GM19455 (cell line): ENCODE results near the gene PDIA4.
A peak's percentile ranks its signal among the peaks of the same experiment; 100 is the strongest.
"Not testable (repeated sequence)": the region's sequence is repeated elsewhere in the genome, so short reads cannot be mapped to it uniquely, and the experiment has no call there.

Experiments used
- ATAC-seq: cut with Tn5 transposase; IDR thresholded peaks from one replicate; pipeline ENCODE4 v1.9.1; 2021; ENCODE audit not compliant: unreplicated experiment

Gene PDIA4

GRCh38 chr7:149038641-149039040 lies 10.3 kb upstream of the PDIA4 start:
- not testable (repeated sequence) for ATAC-seq

DNA sequence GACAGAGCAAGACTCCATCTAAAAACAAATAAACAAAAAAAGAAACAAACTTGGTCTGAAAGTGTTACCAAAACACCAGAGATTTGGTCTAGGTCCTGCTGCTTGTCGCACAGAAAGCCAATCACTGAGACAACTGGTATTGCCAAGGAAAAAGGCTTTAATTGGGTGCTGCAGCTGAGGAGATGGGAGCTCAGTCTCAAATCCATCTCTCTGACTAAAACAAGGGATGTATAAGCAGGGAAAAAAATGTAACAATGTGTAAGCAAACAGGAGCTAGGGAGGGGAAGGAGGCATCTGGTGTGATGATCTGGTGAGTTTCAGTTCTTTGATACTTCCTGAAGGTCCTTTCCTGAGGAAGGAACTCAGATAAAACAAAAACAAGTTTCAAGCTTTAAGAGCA lies 8.4 kb upstream of the PDIA4 start:
- ATAC-seq = no peak

- ATAC-seq = no peak
Measured at GRCh38 chr7:149031353-149031910, 3.1 kb upstream of the PDIA4 start.

GRCh38 chr7:149030439-149030838 lies 2.1 kb upstream of the PDIA4 start:
- not testable (repeated sequence) for ATAC-seq

DNA sequence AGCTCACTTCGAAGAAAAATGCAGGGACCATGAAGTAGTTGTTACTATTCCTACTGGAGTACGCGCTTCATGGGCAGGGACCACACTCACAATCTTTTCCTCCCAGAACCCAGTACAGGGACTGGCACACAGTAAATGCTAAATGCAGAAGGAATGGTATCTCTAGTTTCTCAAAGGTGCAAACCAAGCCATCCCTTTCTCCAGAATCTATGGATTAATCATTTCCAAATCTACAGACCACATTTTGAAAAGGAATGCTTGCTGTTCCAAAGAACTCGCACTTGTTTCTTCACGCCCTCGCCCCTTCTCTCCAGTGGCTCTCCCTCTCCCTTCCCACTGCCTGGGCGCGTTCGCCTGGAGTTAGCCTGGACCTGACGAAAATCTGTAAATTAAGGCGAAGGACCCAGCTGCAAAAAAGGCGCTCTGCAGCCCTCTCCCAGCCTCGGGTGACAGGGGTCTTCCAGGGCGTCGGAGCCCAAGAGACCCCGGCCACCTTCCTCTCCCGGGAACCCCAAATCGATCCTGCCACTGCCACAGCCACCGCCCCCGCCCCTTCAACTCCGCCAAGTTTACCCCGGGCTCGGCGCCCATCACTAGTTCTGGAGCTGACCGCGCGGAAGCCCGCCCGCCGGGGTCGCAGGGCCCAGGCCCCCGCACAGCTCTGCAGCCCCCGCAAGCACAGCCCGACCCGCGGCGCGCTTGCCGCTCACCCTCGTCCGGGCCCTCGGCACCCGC lies 527 bp downstream of the PDIA4 start:
- ATAC-seq = no peak

DNA sequence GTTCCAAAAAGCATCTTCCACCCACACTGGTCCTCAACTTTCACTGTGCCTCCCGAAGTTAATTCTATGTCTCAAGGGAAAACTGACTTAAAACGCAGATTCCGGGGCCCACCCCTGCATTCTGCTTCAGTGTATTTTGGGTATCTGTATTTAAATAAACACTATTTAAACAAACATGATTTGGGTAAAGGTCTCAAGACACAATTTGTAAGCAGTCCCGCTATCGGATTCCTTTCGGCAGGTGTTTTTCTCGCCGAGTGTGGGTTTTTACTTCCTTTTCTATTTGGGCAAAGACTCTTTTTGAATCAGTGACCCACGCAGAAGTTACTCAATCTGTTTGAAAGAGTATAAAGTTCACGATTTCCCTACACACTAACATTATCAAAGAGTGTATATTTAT lies 1.2 kb downstream of the PDIA4 start:
- ATAC-seq = no peak

GRCh38 chr7:149023662-149024061 lies 4.6 kb downstream of the PDIA4 start:
- ATAC-seq = no peak

GRCh38 chr7:149022756-149023360 lies 5.4 kb downstream of the PDIA4 start:
- ATAC-seq = no peak

DNA sequence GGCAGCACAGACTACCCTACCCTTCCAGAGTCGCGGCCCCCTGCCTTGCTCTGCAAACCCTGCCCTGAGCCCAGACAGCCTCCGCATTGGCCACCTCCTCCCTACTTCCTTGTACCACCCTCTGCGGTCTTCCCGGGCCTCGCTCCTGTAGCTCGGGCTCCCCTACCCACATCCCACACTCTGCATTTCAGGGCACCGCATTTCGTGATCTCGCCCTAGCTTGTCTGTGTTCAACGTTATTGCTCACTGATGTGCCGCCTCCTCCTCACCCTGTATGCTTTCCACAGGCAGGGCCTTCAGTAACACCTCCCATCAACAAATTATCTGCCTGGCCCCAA lies 6.6 kb downstream of the PDIA4 start:
- no peak for ATAC-seq

DNA sequence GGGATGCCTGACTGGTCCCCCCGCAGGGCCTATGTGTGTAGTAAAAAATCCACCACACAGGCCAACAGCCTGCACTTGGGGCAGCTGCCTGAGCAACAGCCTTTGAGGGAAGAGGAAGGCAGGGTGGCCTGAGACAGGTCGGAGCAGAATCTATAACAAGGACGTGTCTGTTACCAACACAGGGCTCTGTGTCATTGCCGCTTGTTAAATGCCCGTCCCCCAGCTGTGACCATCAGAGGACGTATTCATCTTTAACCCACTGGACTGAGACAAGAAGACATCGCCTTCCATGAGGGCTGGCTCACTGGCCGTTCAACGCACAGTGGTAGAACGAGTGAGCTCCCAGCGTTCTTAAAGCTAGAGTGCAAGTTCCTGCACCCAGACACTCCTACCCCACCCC lies 7.8 kb downstream of the PDIA4 start:
- ATAC-seq = no peak

GRCh38 chr7:149016876-149017275 lies 11.4 kb downstream of the PDIA4 start:
- no peak for ATAC-seq

GRCh38 chr7:149014309-149014708 lies 14.0 kb downstream of the PDIA4 start:
- ATAC-seq = no peak

DNA sequence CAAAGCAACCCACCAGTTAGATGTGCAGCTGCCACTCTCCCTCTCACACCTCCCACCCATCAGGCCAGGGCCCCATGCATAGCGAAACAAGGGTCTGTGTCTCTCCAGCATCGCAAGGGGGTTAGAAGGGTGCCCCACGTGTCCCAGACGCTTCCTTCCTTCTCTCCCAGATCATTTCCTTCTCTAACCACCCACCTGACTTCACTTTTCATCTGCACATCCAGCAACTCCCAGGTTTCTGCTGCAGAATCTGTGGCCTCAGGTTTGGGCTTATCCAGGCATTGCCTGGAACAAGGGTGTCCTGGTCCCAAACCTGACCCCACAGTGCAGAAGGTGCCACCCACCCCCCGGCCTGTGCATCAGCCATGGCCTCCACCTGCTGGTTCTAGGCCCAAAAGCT lies 14.4 kb downstream of the PDIA4 start:
- no peak for ATAC-seq

GRCh38 chr7:149012730-149013129 lies 15.6 kb downstream of the PDIA4 start:
- ATAC-seq = not testable (repeated sequence)

DNA sequence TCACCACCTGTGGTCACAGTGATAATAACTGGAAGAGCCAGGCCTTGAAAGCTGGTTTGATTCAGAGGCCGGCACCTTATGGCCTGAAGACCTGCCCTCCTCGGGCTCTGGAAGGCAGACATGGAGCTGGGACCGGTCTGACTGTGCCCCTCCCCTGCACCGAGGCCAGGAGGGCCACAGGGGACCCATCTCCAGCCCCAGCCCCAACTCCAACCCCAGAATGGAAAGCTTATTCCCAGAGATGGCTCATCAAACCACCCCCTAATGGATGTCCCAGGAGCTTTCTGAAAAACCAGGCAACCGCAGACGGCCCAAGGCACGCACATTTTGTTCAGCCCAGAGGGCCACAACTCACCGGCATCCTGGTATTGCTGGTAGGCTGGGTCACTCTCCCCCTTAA lies 16.8 kb downstream of the PDIA4 start:
- ATAC-seq = no peak

GRCh38 chr7:149010451-149010850 lies 17.9 kb downstream of the PDIA4 start:
- no peak for ATAC-seq

- no peak for ATAC-seq
Measured at GRCh38 chr7:149009527-149009926, 18.8 kb downstream of the PDIA4 start.

GRCh38 chr7:149007611-149008010 lies 20.7 kb downstream of the PDIA4 start:
- no peak for ATAC-seq

GRCh38 chr7:149007146-149007545 lies 21.2 kb downstream of the PDIA4 start:
- no peak for ATAC-seq

DNA sequence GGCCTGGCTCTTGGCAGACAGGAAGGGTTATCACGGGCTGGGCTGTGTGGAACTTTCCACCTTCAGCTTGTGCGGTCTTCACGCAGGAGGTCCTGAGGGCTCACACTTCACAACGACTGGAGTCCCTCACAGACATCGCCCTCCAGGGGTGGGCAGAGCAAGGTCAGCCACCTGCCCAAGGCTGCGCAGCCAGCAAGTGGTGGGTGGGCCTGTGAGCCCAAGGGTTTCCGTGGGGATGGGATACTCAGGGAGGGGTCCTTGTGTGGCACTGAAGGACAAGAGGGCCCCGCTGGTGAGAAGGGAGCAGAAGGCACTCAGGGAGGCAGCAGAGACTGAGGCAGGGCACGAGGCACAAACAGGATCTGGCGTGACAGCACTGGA lies 22.0 kb downstream of the PDIA4 start:
- no peak for ATAC-seq

DNA sequence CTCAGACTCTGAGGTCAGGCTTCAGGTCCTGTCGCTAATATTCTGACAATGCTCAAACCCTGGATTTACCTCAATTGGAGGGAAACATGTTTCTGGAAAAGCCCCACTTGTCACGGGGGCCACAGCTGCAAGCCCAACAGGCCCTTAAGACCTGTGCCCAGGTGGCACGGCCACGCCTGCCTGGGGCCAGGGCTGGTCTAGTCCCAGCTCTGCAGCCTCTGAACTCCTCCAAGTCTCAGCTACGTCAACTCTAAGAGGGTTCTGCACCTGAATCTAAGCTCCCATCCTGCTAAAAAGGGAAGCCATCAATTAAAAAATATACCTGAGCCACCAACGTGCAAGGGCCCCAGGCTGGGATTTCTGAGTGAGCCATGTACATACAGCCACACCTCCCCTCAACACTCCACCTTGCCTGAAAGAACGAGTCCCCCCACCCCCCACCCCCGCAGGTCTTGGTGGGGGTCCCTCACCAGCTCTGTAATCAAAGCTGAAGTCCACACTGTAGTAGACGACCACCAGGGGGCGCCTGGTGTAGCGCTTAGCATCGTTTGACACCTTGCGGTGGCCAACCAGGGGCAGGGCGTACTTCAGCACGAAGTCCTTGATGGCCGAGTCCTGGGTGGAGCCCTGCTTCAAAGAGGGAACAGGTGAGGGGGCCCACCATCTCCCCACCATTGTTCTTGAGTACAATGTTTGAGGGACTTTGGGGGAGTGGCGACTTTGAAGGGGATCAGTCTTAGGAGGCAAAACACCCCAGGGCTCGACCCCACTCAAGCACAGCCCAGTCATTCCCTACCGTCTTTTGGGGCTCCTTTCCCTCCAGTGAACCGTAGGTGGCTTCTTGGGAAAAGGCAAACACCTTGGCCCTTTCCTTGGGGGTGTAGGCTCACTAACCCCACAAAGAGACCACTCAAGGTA lies 22.6 kb downstream of the PDIA4 start:
- peak; percentile 67 for ATAC-seq
